PC-3 (cell line): ENCODE data around the gene TICRR.

Experiments used
- CTCF ChIP-seq: fragments of 300-600 bp; sonication (generic); conservative IDR thresholded peaks from 2 replicates; pipeline ENCODE4 v1.5.1; 2017; ENCODE audit warnings: antibody characterized with exemption, low read depth, mild to moderate bottlenecking, low read length
- EZH2 ChIP-seq: fragments of 300-600 bp; sonication (generic); IDR thresholded peaks from one replicate; pipeline ENCODE4 v1.6.1; 2017; ENCODE audit warnings: antibody characterized with exemption, mild to moderate bottlenecking, low read length; ENCODE audit not compliant: unreplicated experiment

DNA sequence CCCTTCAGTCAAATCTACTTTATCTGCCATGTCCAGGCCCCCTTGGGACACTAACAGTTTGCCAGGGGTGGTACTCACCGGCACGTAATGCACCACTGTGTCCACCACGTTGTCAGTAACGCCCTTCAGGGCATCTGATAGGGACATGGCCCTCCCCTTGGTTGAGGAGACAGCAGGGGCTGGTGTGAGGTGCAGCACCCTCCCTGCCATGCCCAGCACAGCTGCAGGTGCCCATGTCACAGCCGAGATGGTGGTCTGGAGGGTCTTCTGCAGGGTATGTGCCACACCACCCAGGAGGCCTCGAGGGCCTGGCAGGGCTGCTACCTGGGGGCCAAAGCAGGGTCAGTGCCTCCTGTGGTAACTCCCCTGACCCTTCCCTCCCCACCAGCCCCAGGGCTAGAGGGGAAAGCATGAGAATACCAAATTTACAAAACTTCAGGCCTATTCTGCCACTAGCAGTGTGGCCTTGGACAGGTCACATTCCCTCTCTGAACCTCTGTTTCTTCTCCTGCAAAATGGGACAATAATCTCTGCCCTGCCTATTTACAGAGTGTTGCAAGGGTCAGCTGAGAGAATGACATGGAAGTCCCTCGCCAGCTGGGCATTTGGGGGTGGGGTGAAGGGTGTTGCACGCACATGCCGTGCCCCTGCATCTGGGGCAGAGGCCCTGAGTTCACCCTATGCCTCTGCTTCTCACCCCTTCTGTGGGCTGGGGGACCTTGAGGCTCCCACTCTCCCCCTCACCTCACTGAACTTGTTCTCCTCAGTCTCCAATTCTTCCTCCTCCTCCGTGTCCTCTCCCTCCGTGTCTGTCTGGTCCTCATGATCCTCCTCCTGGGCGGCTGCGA is 91.8 kb downstream of the TICRR start:
- no peak for TF ChIP-seq CTCF
- TF ChIP-seq EZH2 = no peak
